NOMO-1 (cell line): ENCODE results near the gene MYCN.
"Not testable (repeated sequence)": the region's sequence is repeated elsewhere in the genome, so short reads cannot be mapped to it uniquely, and the experiment has no call there.

Source experiments
- DNase-seq, 2 experiments: peaks; one replicate each; lab custom pipeline; 2025; ENCODE audit not compliant: unreplicated experiment in 2 of 2; lab: John Stamatoyannopoulos, UW

MYCN gene

GRCh38 chr2:15939854-15940660 lies at the start of gene MYCN:
TSS of gene MYCN (plus strand) at chr2:15940550. CDS start at chr2:15942065, 1,515 bp downstream.
- DNase-seq = no peak

- no peak for DNase-seq
Measured at GRCh38 chr2:15890936-15891905, 49.1 kb upstream of the MYCN start.

GRCh38 chr2:15892151-15892880 lies 48.0 kb upstream of the MYCN start:
- DNase-seq = no peak

GRCh38 chr2:15893085-15893484 lies 47.3 kb upstream of the MYCN start:
- no peak for DNase-seq

- no peak for DNase-seq
Measured at GRCh38 chr2:15893689-15894480, 46.5 kb upstream of the MYCN start.

- DNase-seq = no peak
Measured at GRCh38 chr2:15894481-15895144, 45.7 kb upstream of the MYCN start.

GRCh38 chr2:15895615-15896469 lies 44.5 kb upstream of the MYCN start:
- DNase-seq = no peak

- DNase-seq = no peak
Measured at GRCh38 chr2:15896859-15897258, 43.5 kb upstream of the MYCN start.

- DNase-seq = no peak
Measured at GRCh38 chr2:15897431-15898098, 42.8 kb upstream of the MYCN start.

- no peak for DNase-seq
Measured at GRCh38 chr2:15899327-15899612, 41.1 kb upstream of the MYCN start.

GRCh38 chr2:15899751-15900493 lies 40.4 kb upstream of the MYCN start:
- no peak for DNase-seq

- DNase-seq = no peak
Measured at GRCh38 chr2:15901095-15901807, 39.1 kb upstream of the MYCN start.

- no peak for DNase-seq
Measured at GRCh38 chr2:15901808-15902130, 38.6 kb upstream of the MYCN start.

GRCh38 chr2:15903910-15904309 lies 36.4 kb upstream of the MYCN start:
- DNase-seq = not testable (repeated sequence)

- no peak for DNase-seq
Measured at GRCh38 chr2:15905267-15905645, 35.1 kb upstream of the MYCN start.

GRCh38 chr2:15905986-15906491 lies 34.3 kb upstream of the MYCN start:
- DNase-seq = no peak

GRCh38 chr2:15906778-15907177 lies 33.6 kb upstream of the MYCN start:
- DNase-seq = no peak
